GM19438 (cell line): Measurements from ENCODE around the gene DOCK8.

Experiments
- ATAC-seq: cut with Tn5 transposase; IDR thresholded peaks from one replicate; pipeline ENCODE4 v1.9.1; 2021; ENCODE audit warnings: low read depth; ENCODE audit not compliant: unreplicated experiment

The DOCK8 gene

GRCh38 chr9:304106-304505 lies 89.4 kb downstream of the DOCK8 start:
- ATAC-seq: no peak

DNA sequence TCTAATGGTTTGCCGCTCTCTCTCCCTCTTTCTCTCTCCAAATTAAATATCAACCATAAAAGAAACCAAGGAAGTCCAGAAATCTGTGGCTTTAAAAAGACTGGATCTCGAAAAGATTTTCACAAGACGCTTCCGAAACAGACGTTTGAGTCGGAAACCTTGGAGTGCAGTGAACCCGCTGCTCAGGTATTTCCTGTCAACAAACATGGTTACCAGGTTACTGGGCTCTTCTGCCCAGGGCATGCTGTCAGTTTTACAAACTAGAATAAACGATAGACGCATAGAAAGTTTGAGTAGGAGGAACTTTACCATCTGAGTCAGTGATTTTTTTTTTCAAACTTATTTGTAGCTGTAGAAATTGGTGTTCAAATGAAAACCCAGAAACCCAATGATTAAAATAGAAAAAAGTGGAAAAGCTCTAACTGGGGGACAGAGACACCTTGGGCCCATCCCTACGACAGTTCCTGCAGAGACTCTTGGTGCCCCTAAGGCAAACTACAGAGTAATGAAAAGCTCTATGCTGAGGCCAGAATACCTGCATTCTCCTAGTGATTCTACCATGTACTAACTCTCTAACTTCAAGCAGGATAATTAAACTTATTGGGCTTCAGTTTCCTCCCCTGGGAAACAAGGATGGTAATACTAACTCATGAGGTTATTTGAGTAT lies 90.0 kb downstream of the DOCK8 start:
- ATAC-seq: no peak

- no peak for ATAC-seq
Observed at GRCh38 chr9:306907-307306, 92.2 kb downstream of the DOCK8 start.

DNA sequence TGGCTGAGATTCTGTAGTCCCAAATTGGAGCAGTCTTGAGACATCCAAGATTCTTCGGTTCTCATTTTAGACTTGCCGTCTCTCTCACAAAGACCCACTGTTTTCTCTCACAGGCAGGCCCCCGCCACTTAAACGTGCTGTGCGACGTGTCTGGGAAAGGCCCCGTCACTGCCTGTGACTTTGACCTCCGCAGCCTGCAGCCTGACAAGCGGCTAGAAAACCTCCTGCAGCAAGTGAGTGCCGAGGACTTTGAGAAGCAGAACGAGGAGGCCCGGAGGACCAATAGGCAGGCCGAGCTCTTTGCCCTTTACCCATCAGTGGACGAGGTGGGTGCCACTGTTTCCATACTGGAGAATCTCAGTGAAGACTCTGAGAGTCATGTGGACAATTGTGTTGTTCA lies 97.2 kb downstream of the DOCK8 start:
- ATAC-seq: no peak

- no peak for ATAC-seq
Observed at GRCh38 chr9:312596-313320, 98.1 kb downstream of the DOCK8 start.

- no peak for ATAC-seq
Observed at GRCh38 chr9:316382-316965, 101.8 kb downstream of the DOCK8 start.

DNA sequence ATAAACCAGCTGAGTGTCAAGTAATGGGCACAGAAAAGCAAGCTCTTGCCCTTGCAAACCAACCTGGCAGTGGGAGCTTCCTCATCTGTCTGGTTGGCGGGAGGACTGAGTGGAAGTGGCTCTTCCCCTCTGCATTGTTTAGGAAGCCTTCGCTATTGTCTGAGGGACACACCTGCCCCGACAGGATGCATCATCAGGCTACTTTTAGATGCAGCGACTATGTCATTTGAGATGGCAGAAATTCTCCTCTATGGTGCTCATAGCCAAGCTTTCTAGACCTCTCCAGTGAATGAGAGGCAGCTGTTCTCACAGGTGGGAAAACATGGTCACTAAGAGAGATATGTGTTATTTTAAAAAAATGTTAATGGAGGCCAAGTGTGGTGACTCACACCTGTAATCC lies 104.0 kb downstream of the DOCK8 start:
- no peak for ATAC-seq

DNA sequence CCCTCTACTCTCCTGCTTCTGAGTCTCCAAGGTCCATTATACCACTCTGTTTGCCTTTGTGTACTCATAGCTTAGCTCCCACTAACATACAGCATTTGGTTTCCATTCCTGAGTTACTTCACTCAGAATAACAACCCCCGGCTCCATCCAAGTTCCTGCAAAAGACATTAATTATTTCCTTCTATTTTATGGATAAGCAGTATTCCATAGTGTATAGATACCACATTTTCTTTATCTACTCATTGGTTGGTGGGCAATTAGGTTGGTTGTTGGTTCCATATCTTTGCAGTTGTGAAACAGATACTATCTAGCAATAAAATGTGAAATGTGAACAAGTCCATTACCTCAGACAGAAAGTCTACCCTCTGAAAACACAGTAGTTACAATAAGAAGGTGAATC lies 110.3 kb downstream of the DOCK8 start:
- ATAC-seq: no peak

GRCh38 chr9:326667-327066 lies 112.0 kb downstream of the DOCK8 start:
- no peak for ATAC-seq

DNA sequence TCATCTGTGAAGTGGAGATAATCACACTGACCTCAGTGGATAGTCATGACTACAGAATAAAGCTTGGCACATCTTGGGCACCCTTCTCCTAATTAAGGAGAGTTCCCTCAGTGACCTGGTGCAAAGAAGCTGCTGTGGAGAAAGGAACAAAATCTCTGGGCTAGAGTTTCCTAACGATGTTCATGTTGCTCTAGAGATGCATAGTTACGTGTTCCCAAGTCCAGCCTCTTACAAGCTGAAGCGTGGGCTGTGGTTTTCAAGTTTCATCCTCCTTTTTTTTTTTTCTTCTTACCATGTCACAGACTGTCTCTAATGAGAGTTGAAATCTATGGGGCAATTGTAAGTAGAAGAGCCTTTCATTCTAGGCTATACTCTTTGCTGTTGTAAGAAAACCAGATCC lies 113.8 kb downstream of the DOCK8 start:
- ATAC-seq: no peak

GRCh38 chr9:331197-331596 lies 116.5 kb downstream of the DOCK8 start:
- no peak for ATAC-seq

DNA sequence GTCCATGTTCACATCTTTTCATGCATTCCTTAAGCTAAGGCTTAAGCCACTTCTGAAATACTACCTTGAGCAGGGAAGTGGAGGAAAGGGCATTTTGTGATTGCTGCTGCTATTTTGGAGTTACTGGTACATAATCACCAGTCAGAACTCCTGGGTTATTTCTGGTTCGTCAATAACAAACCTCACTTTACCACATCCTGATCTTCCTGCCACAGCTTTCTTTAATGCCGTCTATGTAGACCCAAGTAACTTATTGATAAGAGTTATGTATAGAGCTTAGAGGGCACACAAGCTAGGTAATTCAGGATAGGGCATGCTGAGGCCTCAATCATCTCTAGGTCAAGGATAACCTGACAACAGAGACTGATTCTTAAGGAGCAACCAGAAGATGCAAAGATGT lies 120.7 kb downstream of the DOCK8 start:
- ATAC-seq: no peak

DNA sequence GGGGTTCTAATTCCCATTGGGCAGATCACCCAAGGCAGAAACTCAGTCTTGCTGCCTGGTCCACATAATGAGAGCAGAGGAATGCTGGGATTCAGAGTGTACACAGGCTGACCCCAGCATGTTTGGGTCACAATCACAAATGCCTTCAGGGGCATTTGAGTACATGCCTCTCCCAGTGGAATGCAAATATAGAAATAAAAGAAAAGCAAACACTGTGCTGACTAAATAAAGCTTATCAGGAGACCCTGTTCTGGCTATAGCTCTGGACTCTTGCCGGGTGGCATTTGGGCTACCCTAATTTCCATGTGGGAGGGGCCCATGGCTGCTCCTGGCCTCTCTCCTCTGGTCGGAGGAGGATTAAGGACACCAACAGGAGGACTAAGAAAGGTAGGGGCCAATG lies 121.4 kb downstream of the DOCK8 start:
- no peak for ATAC-seq

GRCh38 chr9:338602-339001 lies 123.9 kb downstream of the DOCK8 start:
- ATAC-seq: no peak

DNA sequence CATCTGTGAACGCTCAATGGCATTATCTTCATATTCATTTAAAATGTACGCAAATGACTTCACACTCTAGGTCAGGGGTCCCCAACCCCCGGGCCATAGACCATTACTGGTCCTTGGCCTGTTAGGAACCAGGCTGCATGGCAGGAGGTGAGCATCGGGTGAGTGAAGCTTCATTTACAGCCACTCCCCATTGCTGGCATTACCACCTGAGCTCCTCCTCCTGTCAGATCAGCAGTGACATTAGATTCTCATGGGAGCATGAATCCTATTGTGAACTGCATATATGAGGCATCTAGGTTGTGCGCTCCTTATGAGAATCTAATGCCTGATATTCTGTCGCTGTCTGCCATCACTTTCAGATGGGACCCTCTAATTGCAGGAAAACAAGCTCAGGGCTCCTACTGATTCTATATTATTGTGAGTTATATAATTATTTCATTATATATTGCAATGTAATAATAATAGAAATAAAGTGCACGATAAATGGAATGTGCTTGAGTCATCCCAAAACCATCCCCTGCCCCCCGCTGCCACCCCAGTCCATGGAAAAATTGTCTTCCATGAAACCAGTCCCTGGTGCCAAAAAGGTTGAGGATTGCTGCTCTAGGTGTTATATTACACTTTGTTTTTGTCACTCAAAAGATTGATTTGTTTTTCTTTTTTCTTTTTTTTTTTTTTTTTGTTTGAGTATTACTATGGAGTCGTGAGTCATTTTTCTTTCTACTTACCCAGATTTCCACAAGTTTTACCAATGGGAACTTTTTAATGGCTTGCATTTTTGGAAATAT lies 127.2 kb downstream of the DOCK8 start:
- no peak for ATAC-seq

- no peak for ATAC-seq
Observed at GRCh38 chr9:343773-344172, 129.1 kb downstream of the DOCK8 start.

DNA sequence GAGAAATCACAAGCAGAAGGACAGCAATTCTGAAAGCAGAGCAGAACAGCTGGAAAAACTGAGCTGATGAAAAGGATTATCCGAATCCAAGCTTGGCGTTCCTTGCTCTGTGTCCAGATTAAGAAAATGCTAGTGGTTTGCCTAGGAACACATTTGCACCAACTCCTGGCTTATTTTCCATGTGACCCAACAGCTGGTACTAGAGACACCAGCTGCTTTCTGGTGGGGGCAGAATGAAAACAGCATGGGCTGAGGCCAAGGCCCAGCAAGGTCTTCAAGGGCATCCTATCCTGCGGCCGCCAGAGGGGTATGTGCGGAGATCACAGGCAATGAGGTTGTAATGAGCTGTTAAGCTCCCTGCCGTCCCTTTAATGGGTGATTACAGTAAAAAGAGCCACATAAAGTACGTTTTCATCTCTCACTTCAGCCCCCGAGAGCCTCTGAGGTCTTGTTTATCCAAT lies 131.5 kb downstream of the DOCK8 start:
- no peak for ATAC-seq

- no peak for ATAC-seq
Observed at GRCh38 chr9:347667-348292, 133.1 kb downstream of the DOCK8 start.

DNA sequence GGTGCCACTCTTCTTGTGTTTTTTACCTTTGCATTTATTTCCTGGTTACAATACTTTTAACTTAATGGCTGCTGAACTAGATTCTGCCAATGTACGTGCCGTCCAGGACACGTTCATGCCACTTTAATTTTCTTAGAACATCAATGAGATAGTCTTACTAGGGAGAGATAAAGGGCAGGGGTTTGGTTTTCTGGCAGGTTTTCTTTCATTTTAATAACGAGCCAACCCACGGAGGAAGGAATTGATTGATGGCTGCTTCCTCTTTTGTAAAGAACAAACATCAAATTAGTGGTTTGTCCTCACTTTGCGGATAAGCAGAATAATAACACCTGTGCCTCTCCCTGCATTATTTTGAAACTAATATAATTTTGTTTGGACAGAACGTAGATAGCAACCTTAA lies 135.7 kb downstream of the DOCK8 start:
- no peak for ATAC-seq

DNA sequence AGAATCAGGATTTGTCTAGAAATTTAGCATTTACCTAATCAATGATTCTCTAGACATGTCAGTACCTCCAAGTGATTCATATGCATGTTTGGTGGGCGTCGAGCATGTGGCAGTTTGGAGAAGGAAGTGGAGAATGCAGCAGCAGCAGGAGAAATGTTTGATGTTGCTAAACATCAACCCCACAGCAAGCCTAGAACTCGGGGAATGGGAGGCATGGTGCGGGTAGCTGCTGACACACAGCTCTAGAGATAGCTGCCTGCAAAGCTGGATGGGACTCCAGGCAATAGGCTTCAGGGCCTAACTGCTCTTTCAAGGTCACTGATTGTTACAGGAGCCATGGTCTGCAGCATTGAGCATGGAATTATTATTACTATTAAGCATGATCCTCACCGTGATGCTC lies 137.3 kb downstream of the DOCK8 start:
- ATAC-seq: no peak

- ATAC-seq: no peak
Observed at GRCh38 chr9:353077-353476, 138.4 kb downstream of the DOCK8 start.
